Epidermal melanocyte (primary cell): Measurements from ENCODE around the gene GRM8.
"Not testable (repeated sequence)": the region's sequence is repeated elsewhere in the genome, so short reads cannot be mapped to it uniquely, and the experiment has no call there.

Experiments used
- DNase-seq: peaks from one replicate; pipeline ENCODE4 v3.0.0; 2011; ENCODE audit warnings: low spot score; ENCODE audit not compliant: insufficient read length

The GRM8 gene

GRCh38 chr7:126931581-126931980 is 321.2 kb downstream of the GRM8 start:
- DNase-seq = no peak

DNA sequence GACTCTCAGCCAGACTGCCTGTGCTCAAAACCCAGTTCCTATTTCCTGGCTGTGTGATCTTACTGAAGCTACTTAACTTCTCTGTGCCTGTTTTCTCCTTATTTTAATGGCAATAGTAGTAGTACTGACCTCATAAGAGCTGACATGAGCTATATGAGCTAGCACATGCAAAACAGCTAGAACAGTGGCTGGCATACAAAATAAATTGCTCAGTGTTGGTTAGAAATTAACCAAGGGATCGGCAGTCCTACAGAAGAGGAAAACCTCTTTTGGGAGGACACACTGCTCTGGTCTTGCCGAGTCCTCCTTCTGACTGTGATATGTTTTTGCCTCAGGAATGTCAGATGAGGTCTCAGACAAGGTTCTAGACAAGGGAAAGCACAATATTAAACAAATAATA is 322.6 kb downstream of the GRM8 start:
- no peak for DNase-seq

DNA sequence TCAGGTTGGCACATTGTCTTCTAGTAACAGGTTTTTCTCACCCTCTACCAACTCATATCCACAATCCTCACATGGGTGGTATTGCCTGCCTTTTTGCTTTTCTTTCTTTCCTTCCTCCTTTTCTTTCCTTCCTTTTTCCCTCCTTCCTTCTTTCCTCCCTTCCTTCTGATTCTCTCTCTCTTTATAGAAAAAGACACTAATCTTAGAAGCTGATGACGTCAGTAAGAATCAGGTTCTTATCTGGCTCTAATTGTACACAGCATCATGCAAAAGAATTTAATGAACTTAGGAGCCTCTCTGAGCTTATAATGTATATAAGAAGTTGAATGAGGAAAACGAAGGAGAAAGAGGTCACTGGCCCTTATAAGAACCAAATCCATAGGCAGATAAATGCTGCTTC is 328.3 kb downstream of the GRM8 start:
- DNase-seq = no peak

DNA sequence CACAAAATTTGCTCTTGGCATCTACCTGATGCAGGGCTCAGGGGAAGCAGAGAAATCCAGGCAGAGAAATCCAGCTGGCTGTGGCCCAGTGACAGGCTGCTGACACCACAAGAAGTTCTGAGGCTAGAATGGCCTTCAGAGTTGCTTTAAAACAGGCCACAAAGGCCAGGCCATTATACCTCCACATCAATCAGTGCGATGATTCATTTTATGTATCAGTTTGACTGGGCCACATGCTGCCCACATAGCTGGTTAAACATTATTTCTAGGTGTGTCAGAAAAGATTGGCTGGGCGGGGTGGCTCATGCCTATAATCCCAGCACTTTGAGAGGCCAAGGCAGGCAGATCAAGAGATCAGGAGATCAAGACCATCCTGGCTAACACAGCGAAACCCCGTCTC is 341.1 kb downstream of the GRM8 start:
- DNase-seq = not testable (repeated sequence)

GRCh38 chr7:126908564-126908963 is 344.2 kb downstream of the GRM8 start:
- DNase-seq = not testable (repeated sequence)

DNA sequence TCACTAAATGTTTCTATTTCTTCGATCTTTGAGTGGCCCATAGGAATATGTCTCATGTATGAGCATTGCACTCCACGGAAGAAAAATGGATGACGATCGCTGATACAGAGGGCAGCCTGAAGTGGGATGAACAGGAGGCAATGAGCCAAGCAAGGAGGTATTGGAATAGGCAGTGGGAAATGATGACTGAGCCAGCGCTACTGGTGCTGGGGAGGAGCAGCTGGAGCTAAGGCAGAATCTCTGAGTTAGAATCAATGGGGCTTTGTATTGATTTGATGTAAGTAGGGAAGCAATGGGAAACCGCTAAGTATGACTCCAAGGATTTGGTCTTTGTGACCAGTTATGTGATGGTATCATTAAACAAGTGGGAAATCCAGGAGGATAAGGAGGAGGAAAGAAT is 345.1 kb downstream of the GRM8 start:
- not testable (repeated sequence) for DNase-seq

DNA sequence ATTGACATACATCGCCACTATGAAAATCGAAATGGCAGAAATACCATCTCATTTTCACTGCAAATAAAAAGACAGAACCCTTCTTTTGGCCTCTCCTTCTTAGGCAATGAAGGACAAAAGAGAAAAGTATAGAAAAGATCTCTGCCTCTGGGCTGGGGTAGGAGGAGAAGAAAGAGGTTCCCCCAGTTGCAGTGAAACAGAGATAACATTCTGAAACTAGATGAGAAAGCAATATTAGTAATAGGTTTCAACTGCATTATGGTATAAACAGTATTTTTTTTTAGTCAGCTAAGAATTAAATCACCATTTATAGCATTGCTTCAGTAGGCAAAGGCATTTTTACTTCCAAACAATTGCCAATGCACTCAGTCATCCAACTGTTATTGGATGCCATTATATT is 347.5 kb downstream of the GRM8 start:
- not testable (repeated sequence) for DNase-seq

DNA sequence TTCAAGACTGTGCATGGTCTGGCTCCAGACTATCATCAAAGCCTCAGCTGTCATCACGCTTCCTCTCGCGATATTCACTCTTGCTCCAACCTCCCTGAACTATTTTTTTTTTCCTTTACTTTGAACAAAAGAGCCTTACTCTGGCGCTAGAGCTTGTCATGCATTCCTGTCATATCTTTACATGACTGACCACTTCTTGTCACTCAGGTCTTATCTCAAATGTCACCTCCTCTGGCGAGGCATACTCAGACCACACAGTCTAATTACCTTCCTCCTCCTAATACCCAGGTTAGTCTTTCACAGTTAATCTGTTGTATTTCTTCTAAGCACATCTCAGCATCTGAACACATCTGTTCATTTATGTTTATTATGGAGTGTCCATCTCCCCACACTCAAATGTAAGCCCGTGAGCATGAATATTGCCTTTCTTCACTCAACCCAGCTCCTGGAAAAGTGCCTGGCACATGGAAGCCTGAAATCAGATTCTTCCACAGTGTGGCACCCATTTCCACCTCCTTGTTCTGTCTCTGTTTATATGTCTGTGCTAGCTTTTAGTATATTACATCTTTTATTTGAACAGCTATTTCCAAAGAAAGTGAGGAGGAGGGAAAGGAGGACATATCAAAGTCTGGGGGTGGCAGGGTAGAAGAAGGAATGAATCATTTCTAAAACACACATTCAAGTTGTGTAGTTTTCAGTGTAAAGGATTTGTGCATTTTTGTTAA is 351.5 kb downstream of the GRM8 start:
- DNase-seq = not testable (repeated sequence)

- not testable (repeated sequence) for DNase-seq
Observed at GRCh38 chr7:126887980-126888379, 364.8 kb downstream of the GRM8 start.

DNA sequence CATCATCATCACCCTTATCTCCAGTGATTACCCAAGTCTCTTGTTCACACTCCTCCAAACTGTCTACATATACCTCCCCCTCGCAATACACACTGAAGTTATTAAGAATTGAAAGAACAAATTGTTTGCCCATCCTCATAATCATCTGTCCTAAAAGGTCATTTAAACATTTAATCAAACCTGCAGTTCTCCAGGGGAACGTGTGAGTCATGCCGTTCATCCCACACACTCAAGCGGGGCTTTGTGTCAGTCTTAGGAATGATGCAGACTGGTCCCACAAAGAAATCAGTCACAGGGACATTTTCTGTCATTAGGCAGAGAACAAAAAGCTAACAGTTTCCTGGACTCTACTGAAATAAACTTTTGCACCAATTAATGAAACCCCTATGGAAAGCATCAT is 365.2 kb downstream of the GRM8 start:
- DNase-seq = not testable (repeated sequence)

DNA sequence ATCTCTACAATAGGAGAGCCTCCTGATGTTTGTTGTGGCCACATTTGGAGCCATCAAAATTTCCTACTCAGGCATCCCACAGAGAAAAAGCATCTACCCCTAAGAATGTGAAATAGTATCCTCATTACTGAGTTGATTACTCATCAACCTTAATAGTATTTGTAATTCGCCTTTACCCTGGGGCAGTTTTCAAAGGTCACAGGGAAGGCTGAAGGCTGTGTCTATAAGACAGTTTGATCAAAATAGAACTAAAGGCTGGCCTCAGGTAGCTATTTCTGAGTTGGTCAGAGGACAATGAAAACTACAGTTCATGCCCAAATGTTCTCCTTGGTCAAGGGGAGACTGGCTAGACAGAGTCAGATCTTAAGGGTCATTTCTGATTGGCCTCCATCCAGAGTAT is 370.0 kb downstream of the GRM8 start:
- not testable (repeated sequence) for DNase-seq

- not testable (repeated sequence) for DNase-seq
Observed at GRCh38 chr7:126881908-126882307, 370.8 kb downstream of the GRM8 start.

- no peak for DNase-seq
Observed at GRCh38 chr7:126881315-126881714, 371.4 kb downstream of the GRM8 start.

- DNase-seq = not testable (repeated sequence)
Observed at GRCh38 chr7:126876536-126876935, 376.2 kb downstream of the GRM8 start.

GRCh38 chr7:126856691-126857291 is 395.9 kb downstream of the GRM8 start:
- no peak for DNase-seq

DNA sequence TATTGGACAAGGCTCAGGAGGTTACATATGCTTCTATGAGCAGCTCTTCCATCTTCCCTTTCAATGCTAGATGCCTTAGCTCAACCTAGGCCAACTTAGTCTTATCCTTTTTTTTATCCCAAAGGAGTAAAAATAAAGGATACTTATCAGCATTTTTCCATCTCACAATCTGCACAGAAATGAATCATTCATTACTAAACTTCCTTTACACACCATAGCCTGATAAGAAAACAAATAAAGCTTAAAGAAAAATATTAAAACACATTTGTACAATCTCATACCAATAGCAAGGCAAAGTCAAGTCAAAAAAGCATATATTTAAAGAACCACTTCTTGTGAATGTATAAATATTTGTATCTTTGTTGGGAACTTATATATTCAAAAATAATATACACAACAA is 407.4 kb downstream of the GRM8 start:
- DNase-seq = no peak

DNA sequence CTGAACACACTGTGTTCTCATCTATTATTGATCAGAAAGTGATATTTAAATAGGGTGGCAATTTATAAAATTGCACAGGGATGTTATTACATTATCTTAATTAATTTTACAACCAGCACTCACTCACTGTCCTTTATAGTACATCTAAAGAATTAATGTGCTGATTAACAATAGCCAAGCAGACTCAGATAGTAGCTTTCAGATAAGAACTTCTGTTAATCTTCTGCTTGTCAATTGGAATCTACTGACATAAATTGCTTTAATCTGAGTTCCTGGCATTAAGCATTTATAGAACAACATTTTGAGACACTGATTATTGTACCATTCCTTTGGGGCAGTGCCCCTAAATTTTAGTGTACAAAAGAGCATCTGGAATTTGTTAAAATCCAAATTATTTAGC is 408.9 kb downstream of the GRM8 start:
- no peak for DNase-seq

DNA sequence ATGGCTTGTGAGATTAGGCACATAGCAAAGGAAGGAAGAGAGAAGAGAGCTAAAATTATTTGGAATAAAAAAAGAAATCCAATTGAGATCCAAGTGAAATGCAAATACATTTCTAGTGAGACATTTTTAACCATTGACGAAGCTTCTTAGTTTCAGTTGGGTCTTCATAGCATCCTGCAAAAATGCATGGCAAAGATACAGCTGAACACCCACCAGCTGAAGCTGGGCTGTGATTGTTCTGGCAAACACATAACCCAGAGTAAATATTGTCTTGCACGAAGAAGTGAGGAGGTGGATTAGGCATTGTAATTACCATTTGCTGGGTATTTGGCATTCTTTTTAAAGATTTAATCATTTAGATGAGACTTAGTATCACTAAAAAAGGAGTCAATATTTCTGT is 409.4 kb downstream of the GRM8 start:
- DNase-seq = no peak

GRCh38 chr7:126842451-126842850 is 410.3 kb downstream of the GRM8 start:
- no peak for DNase-seq

- no peak for DNase-seq
Observed at GRCh38 chr7:126840869-126841268, 411.9 kb downstream of the GRM8 start.

- no peak for DNase-seq
Observed at GRCh38 chr7:126839624-126840023, 413.1 kb downstream of the GRM8 start.

DNA sequence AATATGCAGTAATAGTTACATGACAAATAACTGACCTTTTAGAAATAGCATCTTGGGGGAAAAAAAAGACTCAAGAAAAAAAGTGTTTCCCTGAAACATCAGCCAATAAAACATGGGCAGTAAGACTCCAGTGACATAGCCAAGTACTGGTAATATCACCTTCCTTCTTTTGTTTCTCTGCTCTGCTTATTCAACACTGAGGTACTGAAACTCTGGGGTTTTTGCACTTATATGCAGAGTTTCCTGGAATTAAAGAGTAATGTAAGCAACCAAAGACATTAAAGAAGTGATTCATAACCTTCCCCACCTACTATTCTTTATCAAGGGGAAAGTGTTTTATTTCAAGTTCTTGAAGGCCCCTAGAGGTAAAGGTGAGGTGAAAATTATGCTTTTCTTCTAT is 414.5 kb downstream of the GRM8 start:
- no peak for DNase-seq

DNA sequence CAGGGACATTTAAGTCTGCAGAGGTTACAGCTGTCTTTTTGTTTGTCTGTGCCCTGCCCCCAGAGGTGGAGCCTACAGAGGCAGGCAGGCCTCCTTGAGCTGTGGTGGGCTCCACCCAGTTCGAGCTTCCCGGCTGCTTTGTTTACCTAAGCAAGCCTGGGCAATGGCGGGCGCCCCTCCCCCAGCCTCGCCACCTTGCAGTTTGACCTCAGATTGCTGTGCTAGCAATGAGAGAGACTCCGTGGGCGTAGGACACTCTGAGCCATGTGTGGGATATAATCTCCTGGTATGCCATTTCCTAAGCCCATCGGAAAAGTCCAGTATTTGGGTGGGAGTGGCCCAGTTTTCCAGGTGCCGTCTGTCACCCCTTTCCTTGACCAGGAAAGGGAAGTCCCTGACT is 421.5 kb downstream of the GRM8 start:
- not testable (repeated sequence) for DNase-seq
